ENCODE results near the gene UNC45A.

Gene UNC45A

GRCh38 chr15:90972133-90972532 lies 37.0 kb downstream of the UNC45A start:
- no peak for DNase-seq (ENCODE audit: low read depth)
- no peak for TF ChIP-seq CTCF (IDR thresholded peaks at IDR 0.05; ENCODE audit: low read length, missing control alignments)
- no peak overlapping the region for H3K4me3 ChIP-seq (replicated peaks; ENCODE audit: low read depth, low read length)

- H3K4me3 ChIP-seq (replicated peaks; ENCODE audit: low read depth, low read length): no peak overlapping the region
- TF ChIP-seq CTCF (IDR thresholded peaks at IDR 0.05; ENCODE audit: low read length, missing control alignments): no peak
- DNase-seq (ENCODE audit: low read depth): no peak
Observed at GRCh38 chr15:90974216-90974615, 39.1 kb downstream of the UNC45A start.

GRCh38 chr15:90979582-90979981 lies 44.5 kb downstream of the UNC45A start:
- no peak for TF ChIP-seq CTCF (IDR thresholded peaks at IDR 0.05; ENCODE audit: low read length, missing control alignments)
- H3K4me3 ChIP-seq (replicated peaks; ENCODE audit: low read depth, low read length): no peak overlapping the region
- no peak for DNase-seq (ENCODE audit: low read depth)

- DNase-seq (ENCODE audit: low read depth): no peak
- no peak for TF ChIP-seq CTCF (IDR thresholded peaks at IDR 0.05; ENCODE audit: low read length, missing control alignments)
- no peak overlapping the region for H3K4me3 ChIP-seq (replicated peaks; ENCODE audit: low read depth, low read length)
Observed at GRCh38 chr15:90981681-90982080, 46.6 kb downstream of the UNC45A start.

- no peak for TF ChIP-seq CTCF (IDR thresholded peaks at IDR 0.05; ENCODE audit: low read length, missing control alignments)
- peak; percentile 65 for DNase-seq (ENCODE audit: low read depth)
- no peak overlapping the region for H3K4me3 ChIP-seq (replicated peaks; ENCODE audit: low read depth, low read length)
Observed at GRCh38 chr15:90982135-90982534, 47.0 kb downstream of the UNC45A start.

- H3K4me3 ChIP-seq (replicated peaks; ENCODE audit: low read depth, low read length): no peak overlapping the region
- no peak for TF ChIP-seq CTCF (IDR thresholded peaks at IDR 0.05; ENCODE audit: low read length, missing control alignments)
- no peak for DNase-seq (ENCODE audit: low read depth)
Observed at GRCh38 chr15:90986790-90987507, 51.9 kb downstream of the UNC45A start.

GRCh38 chr15:90987561-90988141 lies 52.6 kb downstream of the UNC45A start:
- no peak overlapping the region for H3K4me3 ChIP-seq (replicated peaks; ENCODE audit: low read depth, low read length)
- TF ChIP-seq CTCF (IDR thresholded peaks at IDR 0.05; ENCODE audit: low read length, missing control alignments): no peak
- no peak for DNase-seq (ENCODE audit: low read depth)
